Measurements from ENCODE around the gene IFIT1. TPM values are rescaled to one million over a fixed set of nuclear protein-coding genes. Genes with fewer than 3 reads are reported as not detected.
"Not testable (repeated sequence)": the region's sequence is repeated elsewhere in the genome, so short reads cannot be mapped to it uniquely, and the experiment has no call there.

IFIT1 gene
- total RNA-seq, 2 donors from 2014 or later: 1.3 to 7.0 TPM

DNA sequence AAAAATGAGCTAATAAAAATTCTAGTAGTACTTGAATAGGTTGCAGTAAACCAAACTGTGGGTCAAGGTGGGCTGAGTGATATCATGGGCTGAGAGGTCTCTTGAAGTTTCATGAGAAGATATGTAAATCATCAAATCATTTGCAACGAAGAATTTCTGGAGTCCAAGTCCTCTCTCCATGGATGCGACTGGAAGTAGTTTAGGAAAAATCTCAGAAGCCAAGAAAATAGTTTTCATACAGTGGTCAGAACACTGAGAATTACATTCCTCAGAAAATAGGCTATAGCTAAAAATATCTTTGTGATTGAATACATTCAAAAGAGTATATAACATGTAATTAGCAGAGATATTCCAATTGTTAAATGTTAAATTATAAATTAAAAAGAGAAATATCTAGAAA lies 3.6 kb upstream of the IFIT1 start:
- Histone ChIP-seq H3K27me3 (no peaks in the 10 kb centered on the region), H3K4me1 (peaks cover 20% of the 10 kb centered on the region), H3K9me3 (no peaks in the 10 kb centered on the region), H3K27ac (no peak overlapping the region), H3K4me3 (no peak overlapping the region), H3K36me3 (replicated peaks in 1 of 2; ENCODE audit: insufficient read depth in 1 of 2, low read depth in 2 of 2) (no peaks in the 10 kb centered on the region)
- 76 to 79% methylated on average over 2 of the region's 2 CpGs for WGBS, 2 donors
- intact Hi-C loops (cut with DNase I): no loop called here
- TF ChIP-seq, protein P1, sequence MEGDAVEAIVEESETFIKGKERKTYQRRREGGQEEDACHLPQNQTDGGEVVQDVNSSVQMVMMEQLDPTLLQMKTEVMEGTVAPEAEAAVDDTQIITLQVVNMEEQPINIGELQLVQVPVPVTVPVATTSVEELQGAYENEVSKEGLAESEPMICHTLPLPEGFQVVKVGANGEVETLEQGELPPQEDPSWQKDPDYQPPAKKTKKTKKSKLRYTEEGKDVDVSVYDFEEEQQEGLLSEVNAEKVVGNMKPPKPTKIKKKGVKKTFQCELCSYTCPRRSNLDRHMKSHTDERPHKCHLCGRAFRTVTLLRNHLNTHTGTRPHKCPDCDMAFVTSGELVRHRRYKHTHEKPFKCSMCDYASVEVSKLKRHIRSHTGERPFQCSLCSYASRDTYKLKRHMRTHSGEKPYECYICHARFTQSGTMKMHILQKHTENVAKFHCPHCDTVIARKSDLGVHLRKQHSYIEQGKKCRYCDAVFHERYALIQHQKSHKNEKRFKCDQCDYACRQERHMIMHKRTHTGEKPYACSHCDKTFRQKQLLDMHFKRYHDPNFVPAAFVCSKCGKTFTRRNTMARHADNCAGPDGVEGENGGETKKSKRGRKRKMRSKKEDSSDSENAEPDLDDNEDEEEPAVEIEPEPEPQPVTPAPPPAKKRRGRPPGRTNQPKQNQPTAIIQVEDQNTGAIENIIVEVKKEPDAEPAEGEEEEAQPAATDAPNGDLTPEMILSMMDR (IDR thresholded peaks at IDR 0.05): no peak
- no peak for TF ChIP-seq POLR2A (IDR thresholded peaks at IDR 0.05)
- ATAC-seq: no peak
- no peak for DNase-seq

DNA sequence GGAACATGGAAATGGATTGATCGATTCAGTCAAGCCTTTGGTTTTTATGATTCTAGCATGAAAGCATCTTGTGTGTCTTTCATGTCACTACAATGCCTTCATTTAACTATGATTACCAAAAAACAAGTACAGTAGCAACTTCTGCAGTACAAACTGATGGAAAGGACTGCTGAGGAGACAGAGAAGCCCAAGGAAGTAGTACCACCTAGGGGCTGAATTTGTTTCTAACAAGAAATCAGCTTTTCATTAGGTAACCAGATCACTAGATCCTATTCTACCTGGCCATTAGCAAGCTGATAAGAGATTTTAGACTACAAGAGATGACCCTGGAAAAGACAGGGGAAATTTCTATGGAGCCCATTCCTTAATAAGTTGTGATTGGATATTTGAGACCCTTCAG lies 3.2 kb upstream of the IFIT1 start:
- no peaks in the 10 kb centered on the region for H3K36me3 ChIP-seq (replicated peaks in 1 of 2; ENCODE audit: insufficient read depth in 1 of 2, low read depth in 2 of 2)
- WGBS, 2 donors: 68 to 81% methylated on average over 1 of the region's 1 CpG
- no peak for DNase-seq
- TF ChIP-seq POLR2A (IDR thresholded peaks at IDR 0.05): no peak
- TF ChIP-seq, protein P1 (IDR thresholded peaks at IDR 0.05): peak in 5 of 7 experiments; percentile 12 to 55 (median 44)
- intact Hi-C loops (cut with DNase I): no loop called here
- no peak overlapping the region for H3K4me3 ChIP-seq
- ATAC-seq: no peak
- H3K27ac ChIP-seq: no peak overlapping the region
- no peaks in the 10 kb centered on the region for H3K27me3 ChIP-seq
- peaks cover 20% of the 10 kb centered on the region for H3K4me1 ChIP-seq
- no peaks in the 10 kb centered on the region for H3K9me3 ChIP-seq

DNA sequence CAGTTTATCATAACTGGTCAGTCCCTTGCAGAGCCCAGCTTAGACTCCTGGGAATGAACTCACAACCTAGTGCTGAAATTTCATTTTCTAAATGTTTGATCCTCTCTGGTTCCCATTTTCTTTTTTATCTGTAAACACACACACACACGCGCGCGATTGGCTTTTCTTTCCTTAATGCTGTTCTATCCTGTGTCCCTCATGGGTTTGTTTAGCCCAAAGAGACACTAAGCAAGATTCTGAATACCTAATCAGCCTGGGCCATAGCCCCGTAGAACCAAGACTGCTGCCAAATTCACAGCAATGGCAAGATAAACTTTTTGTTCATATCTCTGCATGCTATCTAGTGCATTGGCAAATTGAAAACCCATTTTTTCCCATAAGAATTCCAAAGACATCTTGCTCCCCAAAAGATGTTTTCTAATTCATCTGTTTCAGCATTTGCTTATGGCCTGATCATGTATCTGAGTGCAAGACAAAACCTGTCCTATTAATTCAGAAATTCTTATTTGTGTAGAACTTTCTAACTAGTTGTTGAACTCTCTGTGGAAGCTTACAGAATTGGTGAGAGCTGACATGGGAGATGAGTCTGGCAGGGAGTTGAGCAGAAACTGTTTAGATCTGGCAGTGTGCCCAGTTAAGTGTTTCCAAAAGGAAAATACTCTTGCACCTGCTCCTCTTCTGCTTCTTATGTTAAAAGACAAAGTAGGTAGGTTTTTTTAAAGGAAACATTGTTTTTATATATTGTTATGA lies 1.8 kb upstream of the IFIT1 start:
- H3K27ac ChIP-seq: peak overlapping the region in 1 of 4 donors; percentile 88
- 77 to 81% methylated on average over 5 of the region's 5 CpGs for WGBS, 2 donors
- DNase-seq (no peak), ATAC-seq (no peak)
- no peak overlapping the region for H3K4me3 ChIP-seq
- peaks cover 20% of the 10 kb centered on the region for H3K4me1 ChIP-seq
- intact Hi-C loops (cut with DNase I): no loop called here
- H3K36me3 ChIP-seq (replicated peaks in 1 of 2; ENCODE audit: insufficient read depth in 1 of 2, low read depth in 2 of 2): no peaks in the 10 kb centered on the region
- no peaks in the 10 kb centered on the region for H3K27me3 ChIP-seq
- TF ChIP-seq, protein P1 (IDR thresholded peaks at IDR 0.05): no peak
- TF ChIP-seq POLR2A (IDR thresholded peaks at IDR 0.05): no peak
- no peaks in the 10 kb centered on the region for H3K9me3 ChIP-seq

DNA sequence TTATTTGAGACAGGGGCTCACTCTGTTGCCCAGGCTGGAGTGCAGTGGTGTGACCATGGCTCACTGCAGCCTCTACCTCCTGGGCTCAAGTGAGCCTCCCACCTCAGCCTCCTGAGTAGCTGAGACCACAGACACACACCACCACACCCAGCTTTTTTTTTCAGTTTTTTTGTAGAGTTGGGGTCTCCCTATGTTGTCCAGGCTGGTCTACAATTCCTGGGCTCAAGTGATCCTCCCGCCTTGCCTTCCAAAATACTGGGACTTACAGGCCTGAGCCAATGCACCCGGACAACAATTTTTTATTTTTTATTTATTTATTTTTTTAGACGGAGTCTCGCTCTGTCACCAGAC lies 1.2 kb upstream of the IFIT1 start:
- H3K27me3 ChIP-seq; H3K9me3 ChIP-seq; intact Hi-C loops (cut with DNase I); ATAC-seq; DNase-seq; H3K4me3 ChIP-seq; H3K36me3 ChIP-seq (replicated peaks in 1 of 2; ENCODE audit: insufficient read depth in 1 of 2, low read depth in 2 of 2): not testable (repeated sequence)
- H3K4me1 ChIP-seq: peaks cover 20% of the 10 kb centered on the region
- WGBS, 2 donors: 94 to 96% methylated on average over 4 of the region's 4 CpGs
- H3K27ac ChIP-seq: peak overlapping the region in 2 of 4 donors; percentile 72 to 88

DNA sequence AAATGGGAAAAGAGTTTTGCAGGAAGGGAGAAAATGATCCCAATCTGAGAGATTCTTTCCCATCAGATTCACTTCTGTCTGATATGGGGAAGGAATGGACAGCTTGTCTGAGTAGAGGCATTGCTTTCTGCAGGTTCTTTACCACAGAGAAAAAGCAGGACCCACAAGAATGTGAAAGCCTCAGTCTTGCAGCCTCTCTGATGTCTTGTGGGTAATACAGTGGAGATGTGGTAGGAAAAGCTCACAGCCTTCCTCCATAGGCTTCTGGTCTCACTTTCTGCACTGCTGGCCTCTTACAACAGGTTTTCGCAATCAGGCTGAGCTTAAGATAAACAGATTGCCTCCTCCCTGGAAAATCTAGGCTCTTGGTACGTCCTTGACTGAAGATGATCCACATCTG lies 551 bp downstream of the IFIT1 start:
- no peak for TF ChIP-seq POLR2A (IDR thresholded peaks at IDR 0.05)
- TF ChIP-seq, protein P1 (IDR thresholded peaks at IDR 0.05): no peak
- H3K36me3 ChIP-seq (replicated peaks in 1 of 2; ENCODE audit: insufficient read depth in 1 of 2, low read depth in 2 of 2): no peaks in the 10 kb centered on the region
- DNase-seq (peak in 2 of 4 donors; percentile 26 to 48), ATAC-seq (peak; percentile 47)
- no peaks in the 10 kb centered on the region for H3K27me3 ChIP-seq
- H3K4me1 ChIP-seq: peaks cover 20% of the 10 kb centered on the region
- 5 to 11% methylated on average over 2 of the region's 2 CpGs for WGBS, 2 donors
- intact Hi-C loops (cut with DNase I): no loop called here
- H3K4me3 ChIP-seq: no peak overlapping the region
- H3K27ac ChIP-seq: peak overlapping the region in 3 of 4 donors; percentile 72 to 88 (median 75)
- H3K9me3 ChIP-seq: no peaks in the 10 kb centered on the region
